ENCODE measurements around the gene LRFN5.
"Not testable (repeated sequence)": the region's sequence is repeated elsewhere in the genome, so short reads cannot be mapped to it uniquely, and the experiment has no call there.

Gene LRFN5

GRCh38 chr14:41606532-41607303 lies at the start of gene LRFN5:
Gene LRFN5 (plus strand): TSS chr14:41606876.
- DNase-seq = no peak

- DNase-seq = peak; percentile 15
Measured at GRCh38 chr14:41558490-41558889, 48.2 kb upstream of the LRFN5 start.

GRCh38 chr14:41566864-41567263 lies 39.8 kb upstream of the LRFN5 start:
- DNase-seq = not testable (repeated sequence)

GRCh38 chr14:41568979-41569378 lies 37.7 kb upstream of the LRFN5 start:
- no peak for DNase-seq

GRCh38 chr14:41570415-41571155 lies 36.1 kb upstream of the LRFN5 start:
- no peak for DNase-seq

- DNase-seq = peak; percentile 12
Measured at GRCh38 chr14:41586237-41586636, 20.4 kb upstream of the LRFN5 start.

- DNase-seq = no peak
Measured at GRCh38 chr14:41597647-41598046, 9.0 kb upstream of the LRFN5 start.

GRCh38 chr14:41599805-41600385 lies 6.8 kb upstream of the LRFN5 start:
- not testable (repeated sequence) for DNase-seq

- DNase-seq = peak; percentile 23
Measured at GRCh38 chr14:41604721-41605531, 1.8 kb upstream of the LRFN5 start.

- DNase-seq = peak; percentile 34
Measured at GRCh38 chr14:41605550-41606281, 960 bp upstream of the LRFN5 start.

GRCh38 chr14:41606282-41606531 lies 469 bp upstream of the LRFN5 start:
- no peak for DNase-seq

- peak; percentile 63 for DNase-seq
Measured at GRCh38 chr14:41607304-41607775, 664 bp downstream of the LRFN5 start.

- peak; percentile 54 for DNase-seq
Measured at GRCh38 chr14:41607966-41608663, 1.4 kb downstream of the LRFN5 start.

- DNase-seq = peak; percentile 54
Measured at GRCh38 chr14:41608681-41609390, 2.2 kb downstream of the LRFN5 start.

- DNase-seq = peak; percentile 86
Measured at GRCh38 chr14:41609704-41610183, 3.1 kb downstream of the LRFN5 start.

- DNase-seq = no peak
Measured at GRCh38 chr14:41615011-41615595, 8.4 kb downstream of the LRFN5 start.

GRCh38 chr14:41623736-41624135 lies 17.1 kb downstream of the LRFN5 start:
- DNase-seq = no peak

- DNase-seq = no peak
Measured at GRCh38 chr14:41629876-41630275, 23.2 kb downstream of the LRFN5 start.

- no peak for DNase-seq
Measured at GRCh38 chr14:41634286-41634685, 27.6 kb downstream of the LRFN5 start.

All from NCI-H748 treated with DMSO at 0.1 percent for 48 hours (cell line).